Activated B cell treated with CpG ODN at 0.5 μM for 24 hours (primary cell): ENCODE data around the gene TAF11L14. TPM values are rescaled to one million over a fixed set of nuclear protein-coding genes. Genes with fewer than 3 reads are reported as not detected.
"Not testable (repeated sequence)": the region's sequence is repeated elsewhere in the genome, so short reads cannot be mapped to it uniquely, and the experiment has no call there.

Source experiments
- ATAC-seq: fragments of 200-7000 bp; cut with Tn5 transposase; one replicate; pipeline ENCODE4 v1.10.0; 2021; ENCODE audit warnings: low read depth, mild to moderate bottlenecking, moderate library complexity
- CTCF ChIA-PET: fragments of 350-600 bp; sonication (Branson Sonifier 250); formaldehyde crosslinking; loops from one replicate; lab custom pipeline; 2021; ENCODE audit warnings: antibody characterized with exemption; lab: Charles Lee
- POLR2A ChIA-PET: fragments of 350-600 bp; sonication (Branson Sonifier 250); formaldehyde crosslinking; loops from one replicate; lab custom pipeline; 2021; ENCODE audit warnings: antibody characterized with exemption; lab: Charles Lee
- DNase-seq: peaks from one replicate; pipeline ENCODE4 v3.0.0; 2022
- H3K27ac Mint-ChIP-seq: one replicate; pipeline ENCODE4 v1.8.0; 2020; ENCODE audit warnings: mixed read lengths
- H3K27me3 Mint-ChIP-seq: one replicate; pipeline ENCODE4 v1.8.0; 2021; ENCODE audit warnings: mixed read lengths
- H3K36me3 Mint-ChIP-seq: one replicate; pipeline ENCODE4 v1.8.0; 2021; ENCODE audit warnings: low read depth, mixed read lengths
- H3K4me1 Mint-ChIP-seq: one replicate; pipeline ENCODE4 v1.8.0; 2021; ENCODE audit warnings: mixed read lengths
- H3K4me3 Mint-ChIP-seq: one replicate; pipeline ENCODE4 v1.8.0; 2020; ENCODE audit warnings: mild to moderate bottlenecking, mixed read lengths
- H3K9me3 Mint-ChIP-seq: one replicate; pipeline ENCODE4 v1.8.0; 2020; ENCODE audit warnings: mixed read lengths
- intact Hi-C: fragments of 100-400 bp; cut with micrococcal nuclease; formaldehyde crosslinking; loops from one replicate; pipeline ENCODE4 v1.15.1; 2024
- total RNA-seq: library from RNA; stranded (reverse); gene quantifications from 2 replicates; pipeline ENCODE4 v1.2.3, GENCODE V29; 2022
- TF ChIP-seq, protein P1 (sequence below): fragments of 200-600 bp; IDR thresholded peaks from one replicate; pipeline ENCODE4 v1.8.0; 2022; ENCODE audit warnings: antibody characterized with exemption, mild to moderate bottlenecking

The TAF11L14 gene
- total RNA-seq, 1 donor from 2014 or later: not detected

GRCh38 chr5:17614872-17615605, 19.2 kb upstream of the TAF11L14 start:
- CTCF ChIA-PET: no interaction called here
- ATAC-seq: no peak
- intact Hi-C loops: no loop called here
- POLR2A ChIA-PET: interaction anchor here (0.5 kb wide), 1 partner anchor 273 kb away, joined by 4 read pairs; no protein-coding TSS in a partner anchor
- TF ChIP-seq, protein P1, sequence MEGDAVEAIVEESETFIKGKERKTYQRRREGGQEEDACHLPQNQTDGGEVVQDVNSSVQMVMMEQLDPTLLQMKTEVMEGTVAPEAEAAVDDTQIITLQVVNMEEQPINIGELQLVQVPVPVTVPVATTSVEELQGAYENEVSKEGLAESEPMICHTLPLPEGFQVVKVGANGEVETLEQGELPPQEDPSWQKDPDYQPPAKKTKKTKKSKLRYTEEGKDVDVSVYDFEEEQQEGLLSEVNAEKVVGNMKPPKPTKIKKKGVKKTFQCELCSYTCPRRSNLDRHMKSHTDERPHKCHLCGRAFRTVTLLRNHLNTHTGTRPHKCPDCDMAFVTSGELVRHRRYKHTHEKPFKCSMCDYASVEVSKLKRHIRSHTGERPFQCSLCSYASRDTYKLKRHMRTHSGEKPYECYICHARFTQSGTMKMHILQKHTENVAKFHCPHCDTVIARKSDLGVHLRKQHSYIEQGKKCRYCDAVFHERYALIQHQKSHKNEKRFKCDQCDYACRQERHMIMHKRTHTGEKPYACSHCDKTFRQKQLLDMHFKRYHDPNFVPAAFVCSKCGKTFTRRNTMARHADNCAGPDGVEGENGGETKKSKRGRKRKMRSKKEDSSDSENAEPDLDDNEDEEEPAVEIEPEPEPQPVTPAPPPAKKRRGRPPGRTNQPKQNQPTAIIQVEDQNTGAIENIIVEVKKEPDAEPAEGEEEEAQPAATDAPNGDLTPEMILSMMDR: no peak
- Mint-ChIP-seq H3K36me3 (no peaks in the 10 kb centered on the region), H3K9me3 (no peaks in the 10 kb centered on the region), H3K27ac (no peak overlapping the region), H3K4me1 (no peaks in the 10 kb centered on the region), H3K27me3 (no peaks in the 10 kb centered on the region), H3K4me3 (no peak overlapping the region)
- no peak for DNase-seq

DNA sequence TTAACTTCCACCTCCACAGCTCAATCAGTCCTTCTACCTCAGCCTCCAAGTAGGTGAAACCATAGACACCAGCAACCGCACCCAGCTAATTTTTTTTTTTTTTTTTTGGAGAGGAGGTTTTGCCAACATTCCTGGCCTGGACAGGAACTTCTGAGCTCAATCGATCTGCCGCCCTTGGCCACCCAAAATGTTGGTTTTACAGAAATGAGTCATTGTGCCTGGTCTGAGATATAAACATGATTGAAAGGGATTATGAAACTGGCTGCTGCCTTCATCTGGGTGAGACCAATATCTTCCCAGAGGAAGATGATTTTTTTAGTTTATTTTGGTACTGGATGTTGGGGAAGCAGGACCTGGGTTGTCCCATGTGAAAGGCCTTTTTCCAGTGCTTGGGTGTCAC, 14.9 kb upstream of the TAF11L14 start:
- Mint-ChIP-seq H3K36me3 (no peaks in the 10 kb centered on the region), H3K4me3 (no peak overlapping the region), H3K4me1 (no peaks in the 10 kb centered on the region), H3K9me3 (no peaks in the 10 kb centered on the region), H3K27me3 (no peaks in the 10 kb centered on the region), H3K27ac (no peak overlapping the region)
- DNase-seq: no peak
- no peak for ATAC-seq
- POLR2A ChIA-PET: no interaction called here
- CTCF ChIA-PET: no interaction called here
- intact Hi-C loops: no loop called here
- TF ChIP-seq, protein P1: no peak

- ChIA-PET CTCF (no interaction called here), POLR2A (no interaction called here)
- H3K9me3 Mint-ChIP-seq: no peaks in the 10 kb centered on the region
- DNase-seq (no peak), ATAC-seq (no peak)
- no peak overlapping the region for H3K4me3 Mint-ChIP-seq
- intact Hi-C loops: loop anchor here (5.0 kb wide), 1 partner anchor 403 kb away; the partner anchor contains the start of gene BASP1
- no peaks in the 10 kb centered on the region for H3K36me3 Mint-ChIP-seq
- TF ChIP-seq, protein P1: no peak
- no peaks in the 10 kb centered on the region for H3K4me1 Mint-ChIP-seq
- H3K27me3 Mint-ChIP-seq: no peaks in the 10 kb centered on the region
- no peak overlapping the region for H3K27ac Mint-ChIP-seq
Measured at GRCh38 chr5:17620627-17621026, 13.6 kb upstream of the TAF11L14 start.

GRCh38 chr5:17625686-17626085, 8.6 kb upstream of the TAF11L14 start:
- DNase-seq (no peak), ATAC-seq (no peak)
- no peaks in the 10 kb centered on the region for H3K27me3 Mint-ChIP-seq
- H3K4me1 Mint-ChIP-seq: no peaks in the 10 kb centered on the region
- ChIA-PET POLR2A (no interaction called here), CTCF (no interaction called here)
- no peak overlapping the region for H3K27ac Mint-ChIP-seq
- no peak overlapping the region for H3K4me3 Mint-ChIP-seq
- H3K9me3 Mint-ChIP-seq: no peaks in the 10 kb centered on the region
- TF ChIP-seq, protein P1: no peak
- no peaks in the 10 kb centered on the region for H3K36me3 Mint-ChIP-seq
- intact Hi-C loops: no loop called here

- H3K27ac Mint-ChIP-seq, CTCF ChIA-PET, H3K27me3 Mint-ChIP-seq, POLR2A ChIA-PET, intact Hi-C loops, H3K4me1 Mint-ChIP-seq, ATAC-seq, H3K4me3 Mint-ChIP-seq, H3K9me3 Mint-ChIP-seq, DNase-seq, H3K36me3 Mint-ChIP-seq: not testable (repeated sequence)
Measured at GRCh38 chr5:17631788-17632187, 2.5 kb upstream of the TAF11L14 start, which contains the start of gene TAF11L13. Gene TAF11L13 (plus strand): TSS chr5:17632088.

GRCh38 chr5:17649232-17649631, 15.0 kb downstream of the TAF11L14 start:
- ATAC-seq, H3K27ac Mint-ChIP-seq, DNase-seq, CTCF ChIA-PET, H3K4me3 Mint-ChIP-seq, intact Hi-C loops, H3K9me3 Mint-ChIP-seq, H3K4me1 Mint-ChIP-seq, POLR2A ChIA-PET, H3K36me3 Mint-ChIP-seq, H3K27me3 Mint-ChIP-seq: not testable (repeated sequence)

- POLR2A ChIA-PET, H3K9me3 Mint-ChIP-seq, DNase-seq, H3K4me3 Mint-ChIP-seq, H3K4me1 Mint-ChIP-seq, intact Hi-C loops, H3K27me3 Mint-ChIP-seq, ATAC-seq, H3K27ac Mint-ChIP-seq, CTCF ChIA-PET, H3K36me3 Mint-ChIP-seq: not testable (repeated sequence)
Measured at GRCh38 chr5:17655201-17655759, 21.0 kb downstream of the TAF11L14 start.
